ENCODE measurements around the gene WDFY4.

The WDFY4 gene

DNA sequence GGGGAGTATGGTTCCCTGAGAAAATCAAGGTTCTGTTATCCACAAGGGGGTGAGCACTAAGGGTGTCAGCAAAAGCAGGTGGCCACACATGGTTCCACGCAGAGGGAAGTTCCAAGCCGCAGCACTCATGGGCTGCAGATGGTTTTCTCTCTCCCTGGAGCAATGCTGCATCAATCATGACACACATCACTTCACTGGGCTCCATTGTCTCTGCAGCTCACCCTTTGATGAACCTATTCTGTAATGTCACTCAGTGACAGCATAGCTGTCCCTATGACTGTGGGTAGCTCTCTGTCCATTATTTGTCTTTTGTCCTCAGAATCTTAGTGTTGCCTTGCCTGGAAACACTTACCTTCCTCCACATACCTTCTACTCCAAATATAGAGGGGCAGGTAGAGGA lies 220.2 kb downstream of the WDFY4 start:
- TF ChIP-seq EZH2phosphoT487 (conservative IDR thresholded peaks at IDR 0.05; ENCODE audit: low read length) = no peak
- TF ChIP-seq, protein P1, sequence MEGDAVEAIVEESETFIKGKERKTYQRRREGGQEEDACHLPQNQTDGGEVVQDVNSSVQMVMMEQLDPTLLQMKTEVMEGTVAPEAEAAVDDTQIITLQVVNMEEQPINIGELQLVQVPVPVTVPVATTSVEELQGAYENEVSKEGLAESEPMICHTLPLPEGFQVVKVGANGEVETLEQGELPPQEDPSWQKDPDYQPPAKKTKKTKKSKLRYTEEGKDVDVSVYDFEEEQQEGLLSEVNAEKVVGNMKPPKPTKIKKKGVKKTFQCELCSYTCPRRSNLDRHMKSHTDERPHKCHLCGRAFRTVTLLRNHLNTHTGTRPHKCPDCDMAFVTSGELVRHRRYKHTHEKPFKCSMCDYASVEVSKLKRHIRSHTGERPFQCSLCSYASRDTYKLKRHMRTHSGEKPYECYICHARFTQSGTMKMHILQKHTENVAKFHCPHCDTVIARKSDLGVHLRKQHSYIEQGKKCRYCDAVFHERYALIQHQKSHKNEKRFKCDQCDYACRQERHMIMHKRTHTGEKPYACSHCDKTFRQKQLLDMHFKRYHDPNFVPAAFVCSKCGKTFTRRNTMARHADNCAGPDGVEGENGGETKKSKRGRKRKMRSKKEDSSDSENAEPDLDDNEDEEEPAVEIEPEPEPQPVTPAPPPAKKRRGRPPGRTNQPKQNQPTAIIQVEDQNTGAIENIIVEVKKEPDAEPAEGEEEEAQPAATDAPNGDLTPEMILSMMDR (IDR thresholded peaks at IDR 0.05; ENCODE audit: insufficient read depth, low read length, poor library complexity, severe bottlenecking) = no peak
- Histone ChIP-seq H4K20me1 (ENCODE audit: low read depth, low read length) (no peaks in the 10 kb centered on the region), H2AFZ (ENCODE audit: low read depth, low read length, severe bottlenecking) (no peak overlapping the region), H3K27me3 (ENCODE audit: low read length) (no peaks in the 10 kb centered on the region), H3K4me3 (ENCODE audit: insufficient read depth, low read length, poor library complexity, severe bottlenecking) (no peak overlapping the region), H3K9me2 (replicated peaks; ENCODE audit: insufficient read depth, low read length) (no peaks in the 10 kb centered on the region), H3K9me3 (ENCODE audit: insufficient read depth, low read length) (no peaks in the 10 kb centered on the region), H3K4me2 (ENCODE audit: low read depth, low read length, poor library complexity, severe bottlenecking) (no peak overlapping the region), H3K36me3 (ENCODE audit: low read length) (no peaks in the 10 kb centered on the region), H3K79me2 (ENCODE audit: insufficient read depth, low read length) (no peaks in the 10 kb centered on the region), H3K9ac (ENCODE audit: low read length) (no peak overlapping the region), H3F3A (ENCODE audit: insufficient read depth) (no peaks in the 10 kb centered on the region), H3K27ac (ENCODE audit: low read depth, low read length) (no peak overlapping the region)

DNA sequence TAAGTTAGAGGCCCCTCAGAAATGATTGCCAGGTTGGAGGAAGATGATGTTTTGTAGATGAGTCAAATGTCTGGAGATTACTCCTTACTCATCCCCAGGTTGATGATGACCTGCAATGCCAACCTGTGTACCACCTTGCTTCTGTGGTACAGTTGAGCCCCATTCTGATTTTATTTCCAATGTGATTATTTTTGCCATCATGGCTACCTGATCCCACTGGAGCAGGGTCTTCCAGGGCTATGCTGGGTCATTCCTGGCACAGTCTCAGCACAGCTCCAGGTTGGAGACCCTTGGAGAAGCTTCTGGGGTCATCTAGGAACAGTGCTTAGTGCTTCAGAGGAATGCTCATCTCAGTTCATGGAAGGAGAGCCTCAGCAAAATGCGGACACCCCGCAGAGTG lies 220.6 kb downstream of the WDFY4 start:
- Histone ChIP-seq H3K36me3 (ENCODE audit: low read length) (no peaks in the 10 kb centered on the region), H3K27me3 (ENCODE audit: low read length) (no peaks in the 10 kb centered on the region), H3K9me3 (ENCODE audit: insufficient read depth, low read length) (no peaks in the 10 kb centered on the region), H3K27ac (ENCODE audit: low read depth, low read length) (no peak overlapping the region), H3F3A (ENCODE audit: insufficient read depth) (no peaks in the 10 kb centered on the region), H3K4me3 (ENCODE audit: insufficient read depth, low read length, poor library complexity, severe bottlenecking) (no peak overlapping the region), H2AFZ (ENCODE audit: low read depth, low read length, severe bottlenecking) (no peak overlapping the region), H4K20me1 (ENCODE audit: low read depth, low read length) (no peaks in the 10 kb centered on the region), H3K4me2 (ENCODE audit: low read depth, low read length, poor library complexity, severe bottlenecking) (no peak overlapping the region), H3K79me2 (ENCODE audit: insufficient read depth, low read length) (no peaks in the 10 kb centered on the region), H3K9me2 (replicated peaks; ENCODE audit: insufficient read depth, low read length) (no peaks in the 10 kb centered on the region), H3K9ac (ENCODE audit: low read length) (no peak overlapping the region)
- TF ChIP-seq, protein P1 (IDR thresholded peaks at IDR 0.05; ENCODE audit: insufficient read depth, low read length, poor library complexity, severe bottlenecking) = no peak
- no peak for TF ChIP-seq EZH2phosphoT487 (conservative IDR thresholded peaks at IDR 0.05; ENCODE audit: low read length)

DNA sequence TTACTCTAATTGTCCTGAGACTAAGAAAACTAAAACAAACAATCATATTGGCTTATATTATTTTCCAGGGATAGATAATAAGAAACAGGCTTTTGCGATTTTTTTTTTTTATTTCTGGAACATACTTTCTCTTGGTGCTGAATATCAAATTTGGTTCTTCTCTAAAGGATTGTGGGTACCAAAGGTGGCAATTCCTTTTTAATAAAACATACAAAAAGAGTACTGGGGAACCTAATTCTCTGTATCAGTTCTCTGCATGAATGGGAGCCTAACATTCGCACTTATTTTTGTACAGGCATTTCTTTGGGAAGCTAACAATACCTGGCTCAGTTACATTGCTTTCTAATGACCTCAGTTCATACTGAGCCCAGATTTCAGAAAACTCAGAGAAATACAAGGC lies 222.2 kb downstream of the WDFY4 start:
- H3K9me2 ChIP-seq (replicated peaks; ENCODE audit: insufficient read depth, low read length) = no peaks in the 10 kb centered on the region
- H3K27me3 ChIP-seq (ENCODE audit: low read length) = no peaks in the 10 kb centered on the region
- H3K27ac ChIP-seq (ENCODE audit: low read depth, low read length) = no peak overlapping the region
- no peaks in the 10 kb centered on the region for H3K9me3 ChIP-seq (ENCODE audit: insufficient read depth, low read length)
- TF ChIP-seq EZH2phosphoT487 (conservative IDR thresholded peaks at IDR 0.05; ENCODE audit: low read length) = no peak
- TF ChIP-seq, protein P1 (IDR thresholded peaks at IDR 0.05; ENCODE audit: insufficient read depth, low read length, poor library complexity, severe bottlenecking) = no peak
- H2AFZ ChIP-seq (ENCODE audit: low read depth, low read length, severe bottlenecking) = no peak overlapping the region
- no peak overlapping the region for H3K9ac ChIP-seq (ENCODE audit: low read length)
- H3K36me3 ChIP-seq (ENCODE audit: low read length) = no peaks in the 10 kb centered on the region
- H3K4me2 ChIP-seq (ENCODE audit: low read depth, low read length, poor library complexity, severe bottlenecking) = no peak overlapping the region
- no peak overlapping the region for H3K4me3 ChIP-seq (ENCODE audit: insufficient read depth, low read length, poor library complexity, severe bottlenecking)
- H3K79me2 ChIP-seq (ENCODE audit: insufficient read depth, low read length) = no peaks in the 10 kb centered on the region
- H4K20me1 ChIP-seq (ENCODE audit: low read depth, low read length) = no peaks in the 10 kb centered on the region
- H3F3A ChIP-seq (ENCODE audit: insufficient read depth) = no peaks in the 10 kb centered on the region
